Inferior parietal cortex (tissue), 1 donor: ENCODE results near the gene MCC.

Experiments used
- DNase-seq: peaks from one replicate; pipeline ENCODE4 v3.0.0-alpha.2; 2016; ENCODE audit errors: extremely low spot score

MCC gene

GRCh38 chr5:113058706-113059226, 429.5 kb downstream of the MCC start:
- DNase-seq: no peak

GRCh38 chr5:113058269-113058668, 430.0 kb downstream of the MCC start:
- no peak for DNase-seq

GRCh38 chr5:113057557-113057984, 430.7 kb downstream of the MCC start:
- DNase-seq: no peak

- no peak for DNase-seq
Observed at GRCh38 chr5:113056988-113057387, 431.3 kb downstream of the MCC start.

GRCh38 chr5:113054899-113055298, 433.4 kb downstream of the MCC start:
- DNase-seq: no peak

- DNase-seq: no peak
Observed at GRCh38 chr5:113053511-113053995, 434.7 kb downstream of the MCC start.

GRCh38 chr5:113052041-113052795, 436.0 kb downstream of the MCC start:
- no peak for DNase-seq

GRCh38 chr5:113050721-113051382, 437.4 kb downstream of the MCC start:
- peak; percentile 53 for DNase-seq

GRCh38 chr5:113048931-113049330, 439.3 kb downstream of the MCC start:
- no peak for DNase-seq

GRCh38 chr5:113047733-113048652, 440.3 kb downstream of the MCC start:
- no peak for DNase-seq

- no peak for DNase-seq
Observed at GRCh38 chr5:113047234-113047633, 441.0 kb downstream of the MCC start.

- no peak for DNase-seq
Observed at GRCh38 chr5:113044776-113045465, 443.3 kb downstream of the MCC start.

- no peak for DNase-seq
Observed at GRCh38 chr5:113043491-113043931, 444.7 kb downstream of the MCC start.

- no peak for DNase-seq
Observed at GRCh38 chr5:113042491-113043243, 445.6 kb downstream of the MCC start.

GRCh38 chr5:113040672-113041260, 447.5 kb downstream of the MCC start:
- no peak for DNase-seq

GRCh38 chr5:113039934-113040285, 448.3 kb downstream of the MCC start:
- DNase-seq: no peak

GRCh38 chr5:113039229-113039933, 448.9 kb downstream of the MCC start:
- no peak for DNase-seq

- DNase-seq: no peak
Observed at GRCh38 chr5:113038714-113039113, 449.5 kb downstream of the MCC start.

- DNase-seq: no peak
Observed at GRCh38 chr5:113038136-113038535, 450.1 kb downstream of the MCC start.
